IPS DF 19.7 (cell line): Measurements from ENCODE around the gene MYBBP1A.

Source experiments
- DNase-seq: peaks from one replicate; pipeline ENCODE4 v3.0.0-alpha.2; 2013; ENCODE audit warnings: low read depth, low spot score

Gene MYBBP1A

DNA sequence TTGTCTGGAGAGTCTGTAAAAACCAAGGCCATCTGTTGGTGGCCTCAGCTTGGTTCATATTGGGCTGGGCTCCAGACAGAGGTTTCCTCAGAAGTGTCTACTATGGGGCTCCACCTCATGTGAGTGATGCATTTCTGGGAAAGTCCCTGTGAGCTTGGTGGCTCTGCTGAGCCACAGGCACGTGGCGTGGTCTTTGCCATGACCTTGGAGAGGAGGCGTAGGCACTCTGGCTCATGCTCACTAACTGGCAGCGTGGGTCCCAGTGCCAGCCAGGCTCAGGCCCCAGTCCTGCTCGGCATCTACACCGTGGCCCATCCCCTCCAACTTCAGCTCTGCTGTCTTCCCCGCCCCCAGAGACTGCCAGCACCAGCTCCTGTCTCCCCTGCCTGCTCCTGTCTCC lies 18.5 kb upstream of the MYBBP1A start:
- no peak for DNase-seq

- no peak for DNase-seq
These were observed 17.9 kb upstream of the MYBBP1A start for GRCh38 chr17:4573115-4573514.

GRCh38 chr17:4572131-4572530 lies 16.9 kb upstream of the MYBBP1A start:
- no peak for DNase-seq

- no peak for DNase-seq
These were observed 14.4 kb upstream of the MYBBP1A start for GRCh38 chr17:4569591-4569990.

GRCh38 chr17:4566785-4567184 lies 11.6 kb upstream of the MYBBP1A start:
- no peak for DNase-seq

GRCh38 chr17:4565209-4566141 lies 10.3 kb upstream of the MYBBP1A start:
- DNase-seq, result peak; percentile 83

DNA sequence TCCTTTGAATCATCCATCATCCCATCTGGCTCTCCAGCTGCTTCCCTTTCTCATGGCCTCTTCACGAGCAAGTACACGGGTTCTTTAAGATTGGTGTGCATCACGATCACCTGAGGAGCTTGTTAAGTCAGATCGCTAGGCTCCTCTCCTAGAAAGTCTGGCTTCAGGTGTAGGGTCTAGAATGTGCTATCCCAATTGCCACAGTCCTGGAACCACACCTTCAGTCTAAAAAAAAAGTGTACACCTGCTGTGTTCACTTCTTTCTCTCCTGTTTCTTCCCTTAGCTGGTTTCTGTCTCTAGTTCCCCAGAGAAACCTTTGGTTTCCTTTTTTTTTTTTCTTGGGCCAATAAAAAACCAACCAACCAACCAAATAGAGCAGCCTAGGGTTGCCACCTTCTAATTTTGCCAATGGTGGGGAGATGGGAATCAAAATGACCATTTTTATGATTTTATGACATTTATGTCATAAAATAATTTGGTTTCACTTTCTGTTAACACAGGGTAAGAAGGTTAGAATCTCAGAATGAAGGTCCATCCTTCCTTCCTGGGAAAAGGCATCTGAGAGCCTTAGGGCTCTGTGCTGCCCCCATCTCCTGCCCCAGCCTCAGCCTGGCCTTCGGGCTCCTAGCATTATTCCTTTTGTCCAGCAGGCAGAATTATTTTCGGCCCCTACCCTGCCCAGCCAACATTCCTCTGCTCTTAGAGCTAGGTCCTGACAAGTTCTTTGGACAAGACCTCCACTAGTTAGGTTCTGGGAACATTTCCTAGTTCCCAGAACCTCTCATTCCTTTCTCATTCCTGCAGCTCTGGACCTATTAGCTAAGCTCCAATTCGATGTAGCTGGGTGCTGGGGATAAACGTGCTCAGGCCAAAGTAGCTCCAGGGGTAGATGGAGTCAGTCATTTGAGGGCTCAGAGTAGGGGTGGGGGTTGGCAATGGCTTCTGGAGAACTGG lies 7.1 kb upstream of the MYBBP1A start:
- no peak for DNase-seq

DNA sequence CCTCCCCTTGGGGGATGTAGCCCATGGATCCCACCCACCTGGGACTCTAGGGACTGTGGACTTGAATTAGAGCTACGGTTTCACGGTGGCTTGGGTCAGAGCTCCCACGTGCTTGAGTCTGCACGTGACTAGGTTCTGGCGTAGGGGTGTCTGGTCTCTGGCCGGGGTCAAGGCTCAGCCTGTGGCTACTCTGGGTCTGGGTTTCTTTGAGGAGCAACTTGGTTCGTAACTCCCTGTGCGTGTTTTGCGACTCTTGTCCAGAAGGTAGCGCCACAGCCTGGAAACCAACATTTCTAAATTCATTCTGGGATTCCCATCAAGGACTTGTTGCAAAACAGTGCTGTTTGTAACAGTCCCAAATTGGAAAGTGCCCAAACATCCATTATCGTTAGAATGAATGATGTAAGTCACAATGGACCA lies 5.7 kb upstream of the MYBBP1A start:
- no peak for DNase-seq

DNA sequence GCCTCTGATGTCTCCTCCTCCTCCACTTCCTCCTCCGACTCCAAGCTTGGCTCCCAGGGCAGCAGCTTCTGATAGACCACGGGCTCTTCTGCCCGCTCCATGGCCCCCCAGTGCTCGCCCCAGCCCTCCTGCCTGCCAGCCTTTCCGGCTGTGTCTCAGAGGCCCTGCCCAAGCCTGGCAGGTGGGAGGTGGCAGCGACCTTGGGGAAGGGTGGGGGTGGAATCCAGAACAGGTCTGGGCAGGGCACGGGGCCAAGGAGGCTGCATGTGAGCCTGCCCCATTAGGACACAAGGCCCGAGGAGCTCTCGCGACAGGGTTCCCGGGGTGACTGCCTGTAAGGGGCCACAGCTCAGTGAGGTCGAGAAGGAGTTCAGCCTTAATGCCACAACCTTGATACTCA lies 5.2 kb upstream of the MYBBP1A start, which contains the start of gene GGT6:
TSS of gene GGT6 (minus strand) at position 157 of the 400 bp plus-strand sequence. CDS start at position 101, 56 bp downstream.
- DNase-seq, result no peak

DNA sequence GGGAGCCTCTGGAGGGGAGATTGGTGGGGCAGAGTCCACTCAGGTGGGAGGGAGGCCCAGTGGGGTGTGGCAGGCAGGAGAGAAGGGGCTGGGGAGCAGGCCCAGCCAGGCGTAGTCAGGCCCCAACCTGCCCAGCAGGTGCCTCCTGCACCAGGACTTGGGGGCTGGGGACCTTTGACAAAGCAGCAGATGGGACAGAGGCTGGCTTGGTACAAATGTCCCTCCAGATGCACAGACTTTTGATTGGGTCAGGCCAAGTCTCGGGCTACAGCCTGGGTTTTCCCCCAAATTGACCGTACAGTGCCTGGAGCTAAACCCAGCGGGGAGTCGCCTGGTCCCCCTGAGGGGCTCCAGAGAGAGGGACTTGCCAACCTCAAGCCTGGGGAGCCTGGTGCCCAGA lies 4.8 kb upstream of the MYBBP1A start:
- no peak for DNase-seq

DNA sequence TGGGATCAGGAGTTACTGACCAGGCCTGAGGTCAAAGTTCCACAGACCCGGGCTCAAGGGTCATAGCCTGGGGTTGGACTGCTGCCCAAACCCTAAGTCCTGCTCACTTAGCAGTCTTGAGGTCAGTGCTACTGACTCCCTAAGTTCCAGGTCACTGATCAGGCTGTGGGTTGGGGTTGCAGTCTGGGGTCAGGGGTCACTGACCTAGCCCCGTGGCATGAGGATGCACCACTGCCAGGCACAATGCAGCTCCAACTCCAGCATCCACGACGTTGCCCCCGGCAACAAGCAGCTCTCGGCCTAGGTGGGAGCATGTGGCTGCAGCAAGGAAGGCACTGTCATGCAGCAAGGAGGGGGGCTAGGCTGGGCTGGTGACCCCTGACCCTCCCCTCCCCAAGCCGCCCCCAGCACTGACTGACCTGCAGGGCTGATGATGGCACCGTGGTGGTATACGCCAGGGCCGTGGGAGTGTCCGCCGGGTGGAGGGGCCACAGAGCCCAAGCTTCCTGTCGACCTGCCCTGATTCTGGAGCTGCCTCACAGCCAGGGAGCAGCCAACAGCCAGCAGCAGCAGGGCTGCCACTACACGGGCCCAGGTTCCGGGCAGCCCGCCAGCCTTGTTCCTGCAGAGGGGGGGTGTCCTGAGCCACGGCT lies 4.1 kb upstream of the MYBBP1A start:
- no peak for DNase-seq

GRCh38 chr17:4558347-4558971 lies 3.3 kb upstream of the MYBBP1A start:
- no peak for DNase-seq

DNA sequence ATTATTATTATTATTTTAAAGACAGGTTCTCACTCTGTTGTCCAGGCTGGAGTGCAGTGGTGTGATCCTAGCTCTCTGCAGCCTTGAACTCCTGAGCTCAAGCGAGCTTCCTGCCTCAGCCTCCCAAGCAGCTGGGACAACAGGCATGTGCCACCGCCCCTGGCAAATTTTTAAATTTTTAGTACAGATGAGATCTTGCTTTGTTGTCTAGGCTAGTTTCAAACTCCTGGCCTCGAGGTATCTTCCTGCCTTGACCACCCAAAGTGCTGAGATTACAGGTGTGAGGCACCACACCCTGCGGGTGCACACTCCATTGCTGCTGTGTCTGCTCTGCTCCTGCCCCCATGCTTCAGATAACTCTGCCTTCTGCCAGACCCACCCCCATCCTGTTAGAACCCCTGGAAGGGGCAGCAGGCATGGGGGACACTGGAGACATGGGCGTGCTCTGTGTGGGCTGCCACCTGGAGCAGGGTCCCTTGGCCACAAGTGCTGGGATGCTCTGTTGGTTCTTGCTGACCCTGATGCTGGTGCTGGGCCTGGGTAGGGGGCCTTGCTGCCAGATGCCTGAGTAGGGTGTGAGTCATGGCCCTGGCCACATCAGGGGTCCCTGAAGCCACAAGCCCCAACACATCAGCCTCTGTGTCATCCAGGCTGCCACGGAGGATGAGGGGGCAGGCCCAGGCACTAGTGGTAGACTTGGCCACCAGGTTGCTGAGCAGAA lies 2.6 kb upstream of the MYBBP1A start:
- DNase-seq, result no peak

GRCh38 chr17:4556996-4557395 lies 1.8 kb upstream of the MYBBP1A start:
- no peak for DNase-seq

DNA sequence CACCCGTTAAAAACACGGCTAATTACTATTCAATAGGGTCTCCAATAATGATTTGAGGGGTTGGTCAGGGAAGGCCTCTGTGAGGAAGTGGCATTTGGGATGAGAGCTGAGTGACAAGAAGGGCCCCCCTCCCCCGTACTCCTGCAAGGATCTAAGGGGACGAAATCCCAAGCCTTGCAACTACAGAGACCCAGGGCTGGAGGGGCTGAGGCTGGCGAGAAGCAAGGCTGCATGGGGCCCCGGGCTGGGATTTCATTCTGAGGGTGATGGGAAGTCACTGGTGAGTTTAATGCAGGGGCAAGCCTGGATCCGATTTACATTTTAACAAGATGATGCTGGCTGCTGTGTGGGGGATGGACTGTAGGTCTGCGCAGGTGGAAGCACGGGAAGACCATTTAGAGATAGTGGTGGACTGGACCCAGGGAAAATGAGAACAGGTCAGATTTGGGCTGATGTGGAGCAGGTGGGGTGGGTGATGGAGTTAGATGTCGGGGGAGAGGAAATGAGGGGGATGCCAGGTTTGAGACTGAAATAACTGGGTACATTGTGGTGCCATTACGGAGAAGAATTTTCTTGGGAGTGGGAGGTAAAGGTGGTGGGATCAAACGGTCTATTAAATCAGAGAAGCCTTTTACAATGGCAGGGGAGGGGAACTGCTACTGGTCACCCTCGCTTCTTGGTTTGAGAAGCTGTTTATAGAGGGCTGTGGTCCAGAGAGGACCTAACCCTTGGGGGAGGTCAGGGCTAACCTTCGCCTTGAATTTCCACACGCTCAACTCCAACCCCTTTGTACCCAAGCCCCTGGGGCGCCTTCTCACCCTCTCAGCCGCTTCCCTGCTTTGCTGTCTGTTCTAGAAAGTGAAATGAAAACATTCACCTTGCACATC lies 932 bp upstream of the MYBBP1A start:
- no peak for DNase-seq

GRCh38 chr17:4554441-4554996 lies 665 bp downstream of the MYBBP1A start:
- no peak for DNase-seq

- no peak for DNase-seq
These were observed 1.5 kb downstream of the MYBBP1A start for GRCh38 chr17:4553669-4554068.

- no peak for DNase-seq
These were observed 3.2 kb downstream of the MYBBP1A start for GRCh38 chr17:4551796-4552525.

GRCh38 chr17:4551141-4551540 lies 4.0 kb downstream of the MYBBP1A start:
- no peak for DNase-seq
